NCI-H2227 treated with DMSO at 0.1 percent for 48 hours (cell line): ENCODE measurements around the gene PTCHD1.

ENCODE experiments used
- DNase-seq: peaks from one replicate; lab custom pipeline; 2025; lab: John Stamatoyannopoulos, UW

The PTCHD1 gene

GRCh38 chrX:23398570-23398969 is 63.9 kb downstream of the PTCHD1 start:
- no peak for DNase-seq

DNA sequence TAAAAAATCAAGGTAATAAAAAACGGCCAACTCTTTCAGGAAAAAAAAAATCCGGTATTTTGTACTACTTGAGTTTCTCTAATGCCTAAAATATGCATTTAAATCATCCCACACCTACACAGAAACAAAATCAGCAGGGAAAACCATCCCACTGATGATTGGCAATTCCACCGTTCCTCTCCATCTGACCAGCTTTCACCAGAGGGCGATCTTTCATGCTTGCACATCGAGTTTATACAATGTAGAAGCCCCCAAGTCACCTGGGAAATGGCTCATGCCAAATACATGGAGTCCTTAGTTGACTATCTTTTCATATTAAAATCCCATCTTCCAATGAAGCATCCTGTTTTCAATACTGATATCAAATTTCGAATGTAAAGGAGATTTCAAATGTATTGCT is 69.2 kb downstream of the PTCHD1 start:
- DNase-seq, result no peak

GRCh38 chrX:23422912-23423311 is 88.3 kb downstream of the PTCHD1 start:
- no peak for DNase-seq

DNA sequence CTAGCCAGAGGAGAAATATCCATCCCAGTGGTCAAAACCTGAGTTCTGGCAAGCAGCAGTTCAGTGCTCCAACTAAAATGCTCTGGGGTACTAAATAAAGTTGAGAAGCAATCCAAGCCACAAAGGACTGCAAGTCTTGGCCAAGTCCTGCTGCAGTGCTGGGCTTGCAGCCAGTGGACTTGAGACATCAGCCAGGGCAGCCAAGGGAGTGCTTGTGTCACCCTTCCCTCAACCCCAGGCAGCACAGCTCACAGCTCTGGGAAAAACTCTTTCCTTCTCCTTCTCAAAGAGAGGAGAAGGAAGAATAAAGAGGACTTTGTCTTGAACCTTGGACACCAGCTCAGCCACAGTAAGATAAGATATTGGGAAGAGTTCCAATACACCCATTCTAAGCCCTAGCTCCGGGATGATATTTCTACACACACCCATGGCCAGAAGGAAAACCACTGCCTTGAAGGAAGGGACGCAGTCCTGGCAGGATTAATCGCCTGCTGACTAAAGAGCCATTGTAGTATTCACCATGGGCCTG is 99.8 kb downstream of the PTCHD1 start:
- DNase-seq, result no peak

- no peak for DNase-seq
These were observed 100.5 kb downstream of the PTCHD1 start for GRCh38 chrX:23435108-23435507.

DNA sequence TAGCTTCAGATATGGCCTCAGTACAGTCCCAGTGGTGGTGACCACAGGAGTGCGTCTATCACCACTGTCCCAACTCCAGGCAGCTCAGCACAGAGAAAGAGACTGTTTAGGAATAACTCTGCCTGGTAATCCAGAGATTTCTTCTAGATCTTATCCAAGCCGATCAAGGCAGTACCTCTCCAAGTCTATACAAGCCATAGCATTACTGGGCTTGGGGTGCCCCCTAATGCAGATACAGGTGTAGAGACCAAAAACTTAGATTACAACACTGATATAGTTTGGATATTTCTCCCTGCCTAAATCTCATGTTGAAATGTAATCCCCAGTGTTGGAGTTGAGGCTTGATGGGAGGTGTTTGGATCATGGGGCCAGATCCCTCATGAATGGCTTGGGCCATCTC is 100.9 kb downstream of the PTCHD1 start:
- no peak for DNase-seq

GRCh38 chrX:23436875-23437274 is 102.2 kb downstream of the PTCHD1 start:
- DNase-seq, result no peak

DNA sequence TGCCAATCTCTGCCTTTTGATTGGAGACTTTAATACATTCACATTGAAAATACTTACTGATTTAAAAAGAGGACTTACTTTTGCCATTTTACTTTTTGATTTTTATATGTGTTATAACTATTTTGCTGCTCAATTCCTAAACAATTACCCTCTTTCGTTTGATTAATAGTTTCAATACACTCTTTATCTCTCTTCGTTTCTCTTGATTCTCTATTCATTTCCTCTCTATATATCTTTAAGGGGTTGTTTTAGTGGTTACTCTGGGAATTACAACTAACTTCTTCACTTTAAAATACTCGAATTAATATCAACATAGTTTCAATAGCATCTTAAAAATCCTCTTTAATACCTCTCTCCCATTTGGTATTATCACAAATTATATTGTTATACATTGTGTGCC is 116.6 kb downstream of the PTCHD1 start:
- no peak for DNase-seq
